ENCODE data around the gene SEMA5B. TPM values are rescaled to one million over a fixed set of nuclear protein-coding genes. Genes with fewer than 3 reads are reported as not detected.

SEMA5B gene
- total RNA-seq, 1 donor from 2014 or later, result 61.1 TPM

- Mint-ChIP-seq H3K4me1 (ENCODE audit: low read depth, unreplicated experiment) (peaks cover 54% of the 10 kb centered on the region), H3K36me3 (ENCODE audit: unreplicated experiment) (no peaks in the 10 kb centered on the region), H3K4me3 (ENCODE audit: unreplicated experiment) (no peak overlapping the region), H3K9me3 (ENCODE audit: unreplicated experiment) (peaks cover 22% of the 10 kb centered on the region), H3K27ac (ENCODE audit: unreplicated experiment) (peak overlapping the region; percentile 4), H3K27me3 (ENCODE audit: unreplicated experiment) (peaks cover 22% of the 10 kb centered on the region)
- DNase-seq, result no peak
- no peak for TF ChIP-seq CTCF (IDR thresholded peaks at IDR 0.05; ENCODE audit: partially characterized antibody, unreplicated experiment)
These were observed 34.2 kb downstream of the SEMA5B start for GRCh38 chr3:122993124-122993978.

DNA sequence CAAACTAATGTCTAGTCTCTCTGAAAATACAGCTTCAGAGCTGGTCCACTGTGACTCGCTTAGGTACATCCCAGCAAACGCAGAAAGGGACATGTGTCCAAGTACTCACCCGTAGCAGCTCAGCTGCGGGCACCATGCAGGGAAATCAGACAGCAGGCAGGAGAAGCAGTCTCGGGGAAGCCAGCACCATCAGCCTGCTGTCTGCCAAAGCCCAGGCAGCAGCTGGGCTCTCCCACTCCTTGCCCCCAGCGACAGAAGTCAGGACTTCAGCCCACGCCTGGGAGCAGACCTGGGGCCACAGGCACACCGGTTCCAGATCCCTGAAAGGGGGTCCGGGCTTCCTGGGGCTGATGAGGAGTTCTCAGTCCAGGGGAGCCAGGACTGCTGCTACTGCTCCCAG lies 34.9 kb downstream of the SEMA5B start:
- DNase-seq, result no peak
- Mint-ChIP-seq H3K27ac (ENCODE audit: unreplicated experiment) (peak overlapping the region; percentile 56), H3K4me1 (ENCODE audit: low read depth, unreplicated experiment) (peaks cover 59% of the 10 kb centered on the region), H3K27me3 (ENCODE audit: unreplicated experiment) (peaks cover 29% of the 10 kb centered on the region), H3K36me3 (ENCODE audit: unreplicated experiment) (no peaks in the 10 kb centered on the region), H3K9me3 (ENCODE audit: unreplicated experiment) (peaks cover 26% of the 10 kb centered on the region), H3K4me3 (ENCODE audit: unreplicated experiment) (peak overlapping the region; percentile 70)
- TF ChIP-seq CTCF (IDR thresholded peaks at IDR 0.05; ENCODE audit: partially characterized antibody, unreplicated experiment), result no peak

DNA sequence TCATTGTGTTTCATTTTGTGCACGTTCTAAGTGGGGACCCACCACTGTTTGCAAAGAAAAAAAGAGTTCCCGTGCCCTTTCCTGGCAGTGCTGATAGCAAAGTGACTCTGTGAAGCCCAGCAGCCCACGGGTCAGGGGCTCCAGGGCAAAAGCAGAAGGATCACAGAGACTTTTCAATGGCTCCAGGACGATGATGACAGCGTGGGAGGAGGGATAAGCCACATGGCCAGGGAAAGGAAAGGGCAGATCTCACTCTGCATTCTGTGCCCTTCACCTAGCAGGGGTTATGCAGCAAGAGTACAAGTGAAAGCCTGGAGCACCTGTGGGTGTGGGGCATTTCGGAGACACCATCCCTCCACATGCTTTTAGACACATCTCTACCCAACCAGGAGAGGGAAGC lies 35.4 kb downstream of the SEMA5B start:
- H3K4me1 Mint-ChIP-seq (ENCODE audit: low read depth, unreplicated experiment), result peaks cover 60% of the 10 kb centered on the region
- DNase-seq, result no peak
- H3K27me3 Mint-ChIP-seq (ENCODE audit: unreplicated experiment), result peaks cover 29% of the 10 kb centered on the region
- H3K9me3 Mint-ChIP-seq (ENCODE audit: unreplicated experiment), result peaks cover 26% of the 10 kb centered on the region
- no peaks in the 10 kb centered on the region for H3K36me3 Mint-ChIP-seq (ENCODE audit: unreplicated experiment)
- no peak for TF ChIP-seq CTCF (IDR thresholded peaks at IDR 0.05; ENCODE audit: partially characterized antibody, unreplicated experiment)
- H3K4me3 Mint-ChIP-seq (ENCODE audit: unreplicated experiment), result peak overlapping the region; percentile 70
- peak overlapping the region; percentile 12 for H3K27ac Mint-ChIP-seq (ENCODE audit: unreplicated experiment)

DNA sequence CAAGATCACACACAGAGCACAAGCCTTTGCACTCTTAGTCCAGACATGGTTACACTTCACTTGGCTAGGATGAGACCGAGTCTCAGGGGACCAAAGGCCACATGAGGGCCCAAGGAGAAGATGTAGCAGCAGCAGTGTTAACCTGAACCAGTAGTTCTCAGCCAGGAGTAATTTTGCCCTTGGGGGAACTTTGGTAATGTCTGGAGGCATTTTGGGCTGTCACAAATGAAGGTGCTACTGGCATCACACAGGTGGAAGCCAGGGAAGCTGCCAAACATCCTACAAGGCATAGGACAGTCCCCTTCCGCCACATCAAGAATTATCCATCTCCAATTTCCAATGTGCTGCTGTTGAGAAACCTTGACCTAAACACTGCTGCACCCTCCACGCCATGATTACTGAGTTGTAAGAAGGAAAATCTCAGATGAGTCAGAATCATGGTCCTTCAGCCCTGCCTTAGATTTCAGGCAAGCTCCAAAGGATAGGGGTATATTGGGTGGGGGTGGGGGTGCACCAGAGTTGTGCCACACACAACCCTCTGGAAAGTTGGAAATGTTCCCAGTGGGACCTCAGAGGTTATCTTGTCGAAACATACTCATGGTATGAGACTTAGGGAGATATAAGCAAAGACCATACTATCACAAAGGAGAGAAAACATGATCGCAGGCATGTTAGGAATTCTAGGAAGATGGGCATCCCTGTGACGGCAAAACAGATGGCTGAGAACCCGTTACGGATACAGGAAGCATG lies 36.2 kb downstream of the SEMA5B start:
- peaks cover 26% of the 10 kb centered on the region for H3K27me3 Mint-ChIP-seq (ENCODE audit: unreplicated experiment)
- peak overlapping the region; percentile 38 for H3K4me3 Mint-ChIP-seq (ENCODE audit: unreplicated experiment)
- peaks cover 28% of the 10 kb centered on the region for H3K9me3 Mint-ChIP-seq (ENCODE audit: unreplicated experiment)
- H3K36me3 Mint-ChIP-seq (ENCODE audit: unreplicated experiment), result no peaks in the 10 kb centered on the region
- H3K27ac Mint-ChIP-seq (ENCODE audit: unreplicated experiment), result no peak overlapping the region
- TF ChIP-seq CTCF (IDR thresholded peaks at IDR 0.05; ENCODE audit: partially characterized antibody, unreplicated experiment), result no peak
- no peak for DNase-seq
- H3K4me1 Mint-ChIP-seq (ENCODE audit: low read depth, unreplicated experiment), result peaks cover 63% of the 10 kb centered on the region

All from glutamatergic neuron (in vitro differentiated cells).